ENCODE data around the gene KCND1. TPM values are rescaled to one million over a fixed set of nuclear protein-coding genes. Genes with fewer than 3 reads are reported as not detected.

KCND1 gene
- total RNA-seq, 4 donors from 2014 or later: 0.35 to 5.8 (median 1.7) TPM

- peaks cover 0 to 7% (median 0%) of the 10 kb centered on the region in 4 donors for H3K4me1 ChIP-seq
- no peaks in the 10 kb centered on the region for H3K27me3 ChIP-seq
- peaks cover 0 to 24% (median 0%) of the 10 kb centered on the region in 3 donors for H3K36me3 ChIP-seq
- no peak overlapping the region for H3K27ac ChIP-seq
- no peak overlapping the region for H3K4me3 ChIP-seq
- no peak for DNase-seq
- H3K9me3 ChIP-seq: no peaks in the 10 kb centered on the region
- TF ChIP-seq POLR2A (IDR thresholded peaks at IDR 0.05): no peak
- no peak for TF ChIP-seq CTCF (IDR thresholded peaks at IDR 0.05)
Observed at GRCh38 chrX:48997455-48997854, 25.8 kb upstream of the KCND1 start.

GRCh38 chrX:48996969-48997368 is 25.3 kb upstream of the KCND1 start:
- Histone ChIP-seq H3K36me3 (peaks cover 0 to 24% (median 0%) of the 10 kb centered on the region in 3 donors), H3K27me3 (no peaks in the 10 kb centered on the region), H3K27ac (no peak overlapping the region), H3K4me1 (peaks cover 0 to 7% (median 0%) of the 10 kb centered on the region in 4 donors), H3K4me3 (no peak overlapping the region), H3K9me3 (no peaks in the 10 kb centered on the region)
- no peak for TF ChIP-seq CTCF (IDR thresholded peaks at IDR 0.05)
- no peak for TF ChIP-seq POLR2A (IDR thresholded peaks at IDR 0.05)
- DNase-seq: no peak

GRCh38 chrX:48992341-48992740 is 20.7 kb upstream of the KCND1 start:
- H3K27ac ChIP-seq: no peak overlapping the region
- no peaks in the 10 kb centered on the region for H3K4me1 ChIP-seq
- DNase-seq: no peak

GRCh38 chrX:48989483-48989882 is 17.8 kb upstream of the KCND1 start:
- peaks cover 0 to 21% (median 0%) of the 10 kb centered on the region in 3 donors for H3K36me3 ChIP-seq
- H3K4me1 ChIP-seq: no peaks in the 10 kb centered on the region
- no peak overlapping the region for H3K27ac ChIP-seq
- H3K4me3 ChIP-seq: no peak overlapping the region
- no peaks in the 10 kb centered on the region for H3K9me3 ChIP-seq
- no peak for TF ChIP-seq POLR2A (IDR thresholded peaks at IDR 0.05)
- no peak for TF ChIP-seq CTCF (IDR thresholded peaks at IDR 0.05)
- H3K27me3 ChIP-seq: no peaks in the 10 kb centered on the region
- no peak for DNase-seq

More at GRCh38 chrX:48992341-48992740, 20.7 kb upstream of the KCND1 start:
- peaks cover 0 to 34% (median 0%) of the 10 kb centered on the region in 3 donors for H3K36me3 ChIP-seq
- TF ChIP-seq CTCF (IDR thresholded peaks at IDR 0.05) (no peak), POLR2A (IDR thresholded peaks at IDR 0.05) (no peak)
- H3K9me3 ChIP-seq: no peaks in the 10 kb centered on the region
- H3K4me3 ChIP-seq: no peak overlapping the region
- no peaks in the 10 kb centered on the region for H3K27me3 ChIP-seq

- no peak for TF ChIP-seq CTCF (IDR thresholded peaks at IDR 0.05)
- no peak for TF ChIP-seq POLR2A (IDR thresholded peaks at IDR 0.05)
- H3K4me1 ChIP-seq: no peaks in the 10 kb centered on the region
- H3K36me3 ChIP-seq: peaks cover 0 to 26% (median 0%) of the 10 kb centered on the region in 3 donors
Observed at GRCh38 chrX:48983896-48984295, 12.3 kb upstream of the KCND1 start.

GRCh38 chrX:48983081-48983480 is 11.4 kb upstream of the KCND1 start:
- TF ChIP-seq POLR2A (IDR thresholded peaks at IDR 0.05) (no peak), CTCF (IDR thresholded peaks at IDR 0.05) (no peak)
- no peaks in the 10 kb centered on the region for H3K9me3 ChIP-seq

More at GRCh38 chrX:48983896-48984295, 12.3 kb upstream of the KCND1 start:
- Histone ChIP-seq H3K27me3 (no peaks in the 10 kb centered on the region), H3K27ac (no peak overlapping the region), H3K9me3 (no peaks in the 10 kb centered on the region), H3K4me3 (no peak overlapping the region)
- DNase-seq: no peak

More at GRCh38 chrX:48983081-48983480, 11.4 kb upstream of the KCND1 start:
- Histone ChIP-seq H3K27ac (no peak overlapping the region), H3K4me3 (no peak overlapping the region), H3K27me3 (no peaks in the 10 kb centered on the region), H3K36me3 (peaks cover 0 to 32% (median 0%) of the 10 kb centered on the region in 3 donors), H3K4me1 (no peaks in the 10 kb centered on the region)
- DNase-seq: no peak

All from Peyer's patch (tissue), 4 donors.